Left lobe of liver (tissue), 2 donors: Measurements from ENCODE around the gene CNNM4. TPM values are rescaled to one million over a fixed set of nuclear protein-coding genes. Genes with fewer than 3 reads are reported as not detected.
"Not testable (repeated sequence)": the region's sequence is repeated elsewhere in the genome, so short reads cannot be mapped to it uniquely, and the experiment has no call there.

Experiments
- ATAC-seq: fragments of 200-7000 bp; cut with Tn5 transposase; one replicate; pipeline ENCODE4 v1.9.1; 2020; ENCODE audit warnings: mild to moderate bottlenecking, moderate library complexity
- DNase-seq: peaks from one replicate; pipeline ENCODE4 v3.0.0-alpha.2; 2020; ENCODE audit warnings: low spot score
- total RNA-seq: library from RNA; stranded (reverse); gene quantifications from one replicate; pipeline ENCODE4 v1.2.1, GENCODE V29; 2021
- donor health status: DM: no; HTN: no; CAD: no; lungs with moderate emphysema.
- donor health status: DM: no; HTN: yes; CAD: no.

Gene CNNM4
- total RNA-seq, 1 donor from 2014 or later, result 3.4 TPM

- peak; percentile 96 for ATAC-seq
- peak; percentile 81 for DNase-seq
Observed at GRCh38 chr2:96788442-96789244, 27.9 kb downstream of the CNNM4 start.

GRCh38 chr2:96789245-96789617, 28.5 kb downstream of the CNNM4 start:
- no peak for ATAC-seq
- no peak for DNase-seq

- no peak for DNase-seq
- ATAC-seq, result no peak
Observed at GRCh38 chr2:96792772-96793749, 32.4 kb downstream of the CNNM4 start.

GRCh38 chr2:96795076-96795475, 34.4 kb downstream of the CNNM4 start:
- DNase-seq (no peak), ATAC-seq (no peak)

GRCh38 chr2:96796497-96796896, 35.8 kb downstream of the CNNM4 start:
- DNase-seq, ATAC-seq: not testable (repeated sequence)

- DNase-seq (no peak), ATAC-seq (no peak)
Observed at GRCh38 chr2:96797066-96797625, 36.4 kb downstream of the CNNM4 start.

- ATAC-seq (no peak), DNase-seq (no peak)
Observed at GRCh38 chr2:96798733-96799622, 38.3 kb downstream of the CNNM4 start.

GRCh38 chr2:96799623-96799935, 38.9 kb downstream of the CNNM4 start:
- no peak for DNase-seq
- no peak for ATAC-seq

- DNase-seq, result no peak
- no peak for ATAC-seq
Observed at GRCh38 chr2:96800061-96801004, 39.6 kb downstream of the CNNM4 start.

- ATAC-seq (peak; percentile 99), DNase-seq (peak; percentile 84)
Observed at GRCh38 chr2:96801005-96801785, 40.5 kb downstream of the CNNM4 start.

- ATAC-seq (no peak), DNase-seq (no peak)
Observed at GRCh38 chr2:96801786-96802595, 41.3 kb downstream of the CNNM4 start.

- no peak for DNase-seq
Observed at GRCh38 chr2:96802721-96803120, 42.0 kb downstream of the CNNM4 start.

GRCh38 chr2:96804986-96805385, 44.3 kb downstream of the CNNM4 start:
- no peak for ATAC-seq
- DNase-seq, result no peak

More at GRCh38 chr2:96802721-96803120, 42.0 kb downstream of the CNNM4 start:
- ATAC-seq, result no peak

GRCh38 chr2:96805946-96806345, 45.2 kb downstream of the CNNM4 start:
- not testable (repeated sequence) for ATAC-seq, DNase-seq

GRCh38 chr2:96806468-96807126, 45.9 kb downstream of the CNNM4 start:
- no peak for DNase-seq
- ATAC-seq, result no peak

- no peak for ATAC-seq
- DNase-seq, result no peak
Observed at GRCh38 chr2:96807127-96807471, 46.4 kb downstream of the CNNM4 start.

- DNase-seq (no peak), ATAC-seq (peak; percentile 37)
Observed at GRCh38 chr2:96808176-96808837, 47.6 kb downstream of the CNNM4 start.
